HEK293T (cell line): ENCODE data around the gene FUBP3.

ENCODE experiments used
- CTCF ChIA-PET: fragments of 350-600 bp; formaldehyde crosslinking; extraction: SDS; loops from one replicate; lab custom pipeline; 2021; ENCODE audit warnings: antibody characterized with exemption, inconsistent platforms; lab: Yijun Ruan, JAX
- POLR2A ChIA-PET: fragments of 350-600 bp; formaldehyde crosslinking; extraction: SDS; loops from one replicate; lab custom pipeline; 2020; ENCODE audit warnings: antibody characterized with exemption, inconsistent platforms; lab: Yijun Ruan, JAX
- DNase-seq: peaks from one replicate; pipeline ENCODE4 v3.0.0; 2012; ENCODE audit warnings: mixed read lengths; ENCODE audit errors: extremely low spot score
- ARNT ChIP-seq: fragments of 450-650 bp; IDR thresholded peaks from 2 replicates; pipeline ENCODE4 v1.6.1; 2017; ENCODE audit warnings: mild to moderate bottlenecking
- BHLHE40 ChIP-seq: fragments of 450-650 bp; IDR thresholded peaks from 2 replicates; pipeline ENCODE4 v1.6.1; 2016; ENCODE audit warnings: mild to moderate bottlenecking, moderate library complexity, borderline replicate concordance
- CTBP1 ChIP-seq: fragments of 450-650 bp; IDR thresholded peaks from 2 replicates; pipeline ENCODE4 v1.6.1; 2016; ENCODE audit warnings: borderline replicate concordance
- ELF4 ChIP-seq: fragments of 450-650 bp; IDR thresholded peaks from 2 replicates; pipeline ENCODE4 v1.6.1; 2017; ENCODE audit warnings: antibody characterized with exemption
- FOXA1 ChIP-seq: fragments of 450-650 bp; IDR thresholded peaks from 2 replicates; pipeline ENCODE4 v1.6.1; 2016; ENCODE audit warnings: mild to moderate bottlenecking
- FOXK2 ChIP-seq: fragments of 450-650 bp; IDR thresholded peaks from 2 replicates; pipeline ENCODE4 v1.6.1; 2016; ENCODE audit warnings: mild to moderate bottlenecking
- FOXM1 ChIP-seq: fragments of 450-650 bp; IDR thresholded peaks from 2 replicates; pipeline ENCODE4 v1.6.1; 2017; ENCODE audit warnings: mild to moderate bottlenecking, borderline replicate concordance
- HDGF ChIP-seq: fragments of 450-650 bp; IDR thresholded peaks from 2 replicates; pipeline ENCODE4 v1.6.1; 2017; ENCODE audit warnings: antibody characterized with exemption, borderline replicate concordance
- L3MBTL2 ChIP-seq: fragments of 450-650 bp; conservative IDR thresholded peaks from 2 replicates; pipeline ENCODE4 v1.6.1; 2016; ENCODE audit warnings: mild to moderate bottlenecking
- LEF1 ChIP-seq: fragments of 450-650 bp; IDR thresholded peaks from 2 replicates; pipeline ENCODE4 v1.6.1; 2017; ENCODE audit warnings: mild to moderate bottlenecking, borderline replicate concordance
- NFRKB ChIP-seq: fragments of 450-650 bp; IDR thresholded peaks from 2 replicates; pipeline ENCODE4 v1.6.1; 2016; ENCODE audit warnings: mild to moderate bottlenecking, moderate library complexity
- SP1 ChIP-seq: fragments of 450-650 bp; IDR thresholded peaks from 2 replicates; pipeline ENCODE4 v1.6.1; 2017
- SUZ12 ChIP-seq: fragments of 450-650 bp; IDR thresholded peaks from 2 replicates; pipeline ENCODE4 v1.6.1; 2016; ENCODE audit warnings: mild to moderate bottlenecking
- TARDBP ChIP-seq: fragments of 450-650 bp; IDR thresholded peaks from 2 replicates; pipeline ENCODE4 v1.6.1; 2016
- ZNF384 ChIP-seq: fragments of 450-650 bp; IDR thresholded peaks from 2 replicates; pipeline ENCODE4 v1.6.1; 2016
- TF ChIP-seq, protein P1 (sequence below): fragments of 450-650 bp; IDR thresholded peaks from 2 replicates; pipeline ENCODE4 v1.6.1; 2016

Gene FUBP3

DNA sequence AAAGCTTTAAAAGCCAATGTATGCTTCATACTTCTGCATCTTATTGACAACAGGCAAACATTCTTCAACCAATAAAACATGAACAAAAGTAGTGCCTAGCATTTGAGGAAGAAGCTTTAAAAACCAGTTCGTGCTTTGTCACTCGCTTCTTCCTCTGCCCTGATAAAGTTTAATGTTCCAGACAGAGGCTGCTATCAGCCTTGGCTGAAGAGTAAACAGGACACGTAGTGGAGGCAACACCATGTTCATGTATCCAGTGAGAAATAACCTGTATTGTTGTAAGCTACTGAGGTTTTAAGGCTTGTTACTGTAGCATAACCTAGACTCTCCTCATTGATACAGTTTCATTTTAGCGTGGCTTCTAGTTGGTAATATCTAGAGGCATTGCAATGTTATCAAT, 3.2 kb upstream of the FUBP3 start:
- no peak for TF ChIP-seq FOXA1
- no peak for TF ChIP-seq ARNT
- TF ChIP-seq CTBP1, result no peak
- TF ChIP-seq TARDBP, result no peak
- no peak for TF ChIP-seq L3MBTL2
- TF ChIP-seq SP1, result no peak
- TF ChIP-seq NFRKB, result no peak
- TF ChIP-seq SUZ12, result no peak
- TF ChIP-seq LEF1, result no peak
- no peak for TF ChIP-seq ELF4
- TF ChIP-seq, protein P1, sequence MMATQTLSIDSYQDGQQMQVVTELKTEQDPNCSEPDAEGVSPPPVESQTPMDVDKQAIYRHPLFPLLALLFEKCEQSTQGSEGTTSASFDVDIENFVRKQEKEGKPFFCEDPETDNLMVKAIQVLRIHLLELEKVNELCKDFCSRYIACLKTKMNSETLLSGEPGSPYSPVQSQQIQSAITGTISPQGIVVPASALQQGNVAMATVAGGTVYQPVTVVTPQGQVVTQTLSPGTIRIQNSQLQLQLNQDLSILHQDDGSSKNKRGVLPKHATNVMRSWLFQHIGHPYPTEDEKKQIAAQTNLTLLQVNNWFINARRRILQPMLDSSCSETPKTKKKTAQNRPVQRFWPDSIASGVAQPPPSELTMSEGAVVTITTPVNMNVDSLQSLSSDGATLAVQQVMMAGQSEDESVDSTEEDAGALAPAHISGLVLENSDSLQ, result no peak
- no peak for TF ChIP-seq FOXM1
- ChIA-PET CTCF (no interaction called here), POLR2A (no interaction called here)
- no peak for DNase-seq

DNA sequence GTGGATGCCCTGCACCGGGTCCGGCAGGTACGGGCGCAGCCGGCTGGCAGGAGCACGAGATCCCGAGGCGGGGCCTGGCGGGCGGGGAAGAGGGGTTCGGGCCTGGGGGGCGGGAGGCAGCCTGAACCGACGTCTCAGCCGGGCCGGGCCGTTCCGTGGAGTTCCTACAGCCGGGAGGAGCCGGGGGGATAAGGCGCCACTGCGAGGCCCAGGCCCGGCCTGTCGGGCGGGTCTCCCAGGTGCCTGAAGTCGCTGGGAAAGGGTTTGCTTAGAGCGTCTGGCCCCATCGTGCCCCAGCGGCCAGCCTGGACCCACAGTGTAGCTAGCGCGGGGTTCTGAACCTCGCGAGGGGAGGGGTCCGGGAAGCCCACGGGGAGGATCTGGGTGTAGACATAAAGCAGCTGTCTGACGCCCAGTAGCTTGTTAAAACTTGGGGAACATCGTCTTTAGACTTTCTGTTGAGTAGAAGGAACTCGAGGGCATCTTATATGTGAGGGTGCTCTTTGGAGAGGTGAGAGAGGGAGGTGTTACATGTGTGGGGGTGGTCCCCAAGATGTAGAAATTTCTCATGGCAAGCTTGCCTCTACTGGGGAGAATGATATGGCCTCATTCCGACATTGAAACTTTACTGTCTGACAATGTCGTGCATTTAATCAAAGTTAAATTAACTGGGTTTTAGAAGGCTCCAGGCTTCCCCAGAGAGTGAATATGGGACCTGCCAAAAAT, 524 bp downstream of the FUBP3 start:
- DNase-seq, result peak; percentile 42
- no peak for TF ChIP-seq TARDBP
- ChIA-PET POLR2A (interaction anchor here (0.5 to 1.6 kb wide), 9 partner anchors 8 to 110 kb away, joined by 3 to 5 read pairs (median 4); no protein-coding TSS in a partner anchor), CTCF (no interaction called here)

DNA sequence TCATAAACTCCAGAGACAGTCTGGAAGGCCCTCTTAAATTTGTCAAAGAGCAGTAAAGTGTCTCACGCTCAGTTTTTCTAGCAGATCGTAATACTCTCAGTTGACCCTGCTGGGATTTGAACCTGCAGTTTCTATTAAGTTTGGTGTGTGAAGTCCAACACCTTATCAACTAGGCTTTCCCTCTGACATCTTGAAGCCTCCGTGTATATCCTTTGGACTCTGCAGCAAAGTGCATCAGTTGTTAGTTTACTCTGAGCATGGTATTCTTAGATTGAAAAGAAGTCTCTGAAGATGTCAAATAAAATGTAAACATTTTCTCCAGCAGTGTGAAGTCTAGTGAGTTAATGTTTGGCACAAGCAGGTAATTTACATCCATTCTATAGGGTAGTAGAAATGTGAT, 2.4 kb downstream of the FUBP3 start:
- no peak for DNase-seq
- ChIA-PET CTCF (no interaction called here), POLR2A (no interaction called here)
- TF ChIP-seq FOXK2 (no peak), SUZ12 (no peak), NFRKB (no peak), CTBP1 (no peak), FOXM1 (no peak), TARDBP (no peak), HDGF (no peak), ZNF384 (no peak), L3MBTL2 (no peak), BHLHE40 (no peak), FOXA1 (no peak), ELF4 (no peak), SP1 (no peak), LEF1 (no peak), ARNT (no peak)
- TF ChIP-seq, protein P1, result no peak

DNA sequence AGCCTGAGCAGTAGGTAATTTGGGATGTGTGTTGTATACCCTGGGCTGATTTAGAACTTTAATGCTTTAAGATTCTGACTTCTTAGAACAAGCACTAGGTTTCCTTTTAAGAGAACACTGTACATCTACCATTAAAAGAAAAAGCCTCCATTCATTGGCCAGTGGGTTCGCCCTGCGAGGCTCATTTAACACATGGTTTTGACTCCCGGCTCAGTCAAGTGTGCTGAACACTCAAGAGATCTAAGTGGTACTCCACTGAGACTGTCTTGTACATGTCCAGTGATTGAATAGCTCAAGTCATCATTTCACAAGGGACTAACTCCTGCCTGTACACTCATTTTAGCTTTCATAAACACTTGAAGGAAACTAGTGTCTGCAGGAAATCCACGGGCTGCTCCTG, 3.9 kb downstream of the FUBP3 start:
- no peak for DNase-seq
- ChIA-PET POLR2A (no interaction called here), CTCF (no interaction called here)
- TF ChIP-seq ELF4 (no peak), BHLHE40 (no peak), FOXA1 (no peak), FOXM1 (no peak), ZNF384 (no peak), TARDBP (no peak), CTBP1 (no peak), SUZ12 (no peak), HDGF (no peak)
- TF ChIP-seq, protein P1, result no peak

DNA sequence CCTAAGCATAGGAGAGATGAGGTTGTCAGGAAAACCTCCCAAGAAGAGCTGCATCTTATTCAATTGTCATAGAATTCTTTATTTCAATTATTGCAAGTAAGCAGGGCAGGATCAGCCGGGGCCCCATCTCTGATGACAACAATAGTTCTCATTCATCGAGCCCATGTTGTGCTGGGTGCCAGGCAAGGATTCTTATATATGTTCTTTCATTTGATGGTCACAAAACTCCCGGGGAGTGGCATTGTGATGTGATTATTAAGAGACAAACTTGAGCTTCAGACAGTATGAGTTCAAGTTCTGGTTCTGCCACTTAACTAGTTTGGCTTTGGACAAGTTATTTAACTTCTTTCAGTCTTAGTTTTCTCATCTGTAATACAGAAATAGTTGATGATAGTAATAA, 8.5 kb downstream of the FUBP3 start:
- CTCF ChIA-PET, result no interaction called here
- no peak for DNase-seq
- POLR2A ChIA-PET, result interaction anchor here (1.5 kb wide), 1 partner anchor 8 kb away, joined by 5 read pairs; the partner anchor contains the start of gene FUBP3
- TF ChIP-seq FOXM1 (no peak), NFRKB (no peak), FOXA1 (no peak), ZNF384 (no peak), LEF1 (no peak), L3MBTL2 (no peak), BHLHE40 (no peak), ARNT (no peak), ELF4 (no peak), HDGF (no peak), SP1 (no peak), TARDBP (no peak), SUZ12 (no peak), FOXK2 (no peak), CTBP1 (no peak)
- TF ChIP-seq, protein P1, result no peak

DNA sequence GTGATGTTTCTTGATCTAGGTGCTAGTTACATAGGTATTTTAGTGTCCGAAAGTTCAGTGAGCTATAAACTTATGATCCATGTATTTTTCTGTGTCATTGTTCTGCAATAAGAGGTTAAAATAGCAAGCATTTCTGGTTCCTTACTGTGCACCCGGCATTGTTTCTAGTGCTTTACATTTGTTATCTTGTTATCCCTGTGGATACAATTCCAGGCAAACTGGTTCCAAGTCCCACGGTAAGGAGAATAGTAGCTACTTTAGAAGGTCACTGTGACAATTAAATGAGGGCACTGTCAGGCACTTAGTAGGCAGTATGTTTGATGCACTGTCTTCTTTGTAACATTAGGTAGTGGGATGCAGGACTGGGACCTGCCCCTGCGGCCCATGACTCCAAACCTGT, 9.0 kb downstream of the FUBP3 start:
- ChIA-PET POLR2A (interaction anchor here (1.5 kb wide), 1 partner anchor 9 kb away, joined by 5 read pairs; the partner anchor contains the start of gene FUBP3), CTCF (no interaction called here)
- DNase-seq, result no peak
- TF ChIP-seq, protein P1, result no peak
- TF ChIP-seq SUZ12 (no peak), NFRKB (no peak), HDGF (no peak), FOXM1 (no peak), TARDBP (no peak), ZNF384 (no peak), ARNT (no peak), FOXA1 (no peak), LEF1 (no peak), L3MBTL2 (no peak), SP1 (no peak), ELF4 (no peak), CTBP1 (no peak), FOXK2 (no peak)
